ENCODE measurements around the gene C11orf68. TPM values are rescaled to one million over a fixed set of nuclear protein-coding genes. Genes with fewer than 3 reads are reported as not detected.

The C11orf68 gene
- total and polyA plus RNA-seq, 4 donors, result 17.9 to 38.8 (median 28.8) TPM

DNA sequence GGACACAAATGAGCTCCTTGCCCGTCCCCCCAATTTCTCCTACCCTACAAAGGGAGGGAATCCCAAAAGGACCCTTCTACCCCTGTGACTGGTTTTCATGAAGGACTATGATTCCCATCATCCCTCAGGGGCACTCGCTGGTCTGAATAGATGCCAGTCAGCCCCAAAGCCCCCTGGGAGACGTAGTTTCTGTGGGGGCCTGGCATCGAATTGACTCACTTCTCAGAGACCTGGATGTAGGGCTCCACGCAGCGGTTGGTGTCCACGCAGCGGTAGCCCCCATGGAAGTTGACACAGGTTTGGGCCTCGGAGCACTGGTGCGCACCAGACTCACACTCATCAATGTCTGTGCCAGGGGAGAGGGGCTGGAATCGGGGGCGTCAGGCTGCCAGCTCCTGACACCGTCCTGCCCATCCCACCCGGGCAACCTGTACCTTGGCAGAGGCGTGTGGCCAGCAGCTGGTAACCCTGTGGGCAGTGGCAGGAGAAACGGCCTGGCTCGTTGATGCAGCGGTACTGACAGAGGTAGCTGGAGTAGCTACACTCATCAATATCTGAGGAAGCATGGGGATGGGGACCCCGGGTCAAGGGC lies 50.7 kb downstream of the C11orf68 start:
- no peak for DNase-seq
- Histone ChIP-seq H3K27me3 (ENCODE audit: control insufficient read depth in 3 of 3, insufficient read depth in 3 of 3, low read length in 2 of 3) (no peaks in the 10 kb centered on the region), H3K27ac (ENCODE audit: low read depth in 1 of 2, low read length in 1 of 2) (no peak overlapping the region), H3K9ac (ENCODE audit: insufficient read depth in 1 of 2, low read length in 2 of 2) (no peak overlapping the region), H3K4me1 (ENCODE audit: control insufficient read depth in 5 of 5, insufficient read depth in 5 of 5, low read length in 5 of 5) (peaks cover 0 to 24% (median 9%) of the 10 kb centered on the region in 5 donors), H3K9me3 (ENCODE audit: control insufficient read depth in 4 of 4, insufficient read depth in 3 of 4, low read length in 3 of 4) (no peaks in the 10 kb centered on the region), H3K36me3 (ENCODE audit: control insufficient read depth in 4 of 4, insufficient read depth in 4 of 4, low read length in 4 of 4) (peaks cover 13 to 57% (median 34%) of the 10 kb centered on the region in 4 donors), H3K4me3 (no peak overlapping the region)
- WGBS, 2 donors, result 90 to 92% methylated on average over 19 of the region's 19 CpGs
- ATAC-seq (ENCODE audit: insufficient read depth, low FRiP score), result no peak
- TF ChIP-seq, protein P1, sequence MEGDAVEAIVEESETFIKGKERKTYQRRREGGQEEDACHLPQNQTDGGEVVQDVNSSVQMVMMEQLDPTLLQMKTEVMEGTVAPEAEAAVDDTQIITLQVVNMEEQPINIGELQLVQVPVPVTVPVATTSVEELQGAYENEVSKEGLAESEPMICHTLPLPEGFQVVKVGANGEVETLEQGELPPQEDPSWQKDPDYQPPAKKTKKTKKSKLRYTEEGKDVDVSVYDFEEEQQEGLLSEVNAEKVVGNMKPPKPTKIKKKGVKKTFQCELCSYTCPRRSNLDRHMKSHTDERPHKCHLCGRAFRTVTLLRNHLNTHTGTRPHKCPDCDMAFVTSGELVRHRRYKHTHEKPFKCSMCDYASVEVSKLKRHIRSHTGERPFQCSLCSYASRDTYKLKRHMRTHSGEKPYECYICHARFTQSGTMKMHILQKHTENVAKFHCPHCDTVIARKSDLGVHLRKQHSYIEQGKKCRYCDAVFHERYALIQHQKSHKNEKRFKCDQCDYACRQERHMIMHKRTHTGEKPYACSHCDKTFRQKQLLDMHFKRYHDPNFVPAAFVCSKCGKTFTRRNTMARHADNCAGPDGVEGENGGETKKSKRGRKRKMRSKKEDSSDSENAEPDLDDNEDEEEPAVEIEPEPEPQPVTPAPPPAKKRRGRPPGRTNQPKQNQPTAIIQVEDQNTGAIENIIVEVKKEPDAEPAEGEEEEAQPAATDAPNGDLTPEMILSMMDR (IDR thresholded peaks at IDR 0.05; ENCODE audit: control extremely low read depth, extremely low read depth), result no peak

DNA sequence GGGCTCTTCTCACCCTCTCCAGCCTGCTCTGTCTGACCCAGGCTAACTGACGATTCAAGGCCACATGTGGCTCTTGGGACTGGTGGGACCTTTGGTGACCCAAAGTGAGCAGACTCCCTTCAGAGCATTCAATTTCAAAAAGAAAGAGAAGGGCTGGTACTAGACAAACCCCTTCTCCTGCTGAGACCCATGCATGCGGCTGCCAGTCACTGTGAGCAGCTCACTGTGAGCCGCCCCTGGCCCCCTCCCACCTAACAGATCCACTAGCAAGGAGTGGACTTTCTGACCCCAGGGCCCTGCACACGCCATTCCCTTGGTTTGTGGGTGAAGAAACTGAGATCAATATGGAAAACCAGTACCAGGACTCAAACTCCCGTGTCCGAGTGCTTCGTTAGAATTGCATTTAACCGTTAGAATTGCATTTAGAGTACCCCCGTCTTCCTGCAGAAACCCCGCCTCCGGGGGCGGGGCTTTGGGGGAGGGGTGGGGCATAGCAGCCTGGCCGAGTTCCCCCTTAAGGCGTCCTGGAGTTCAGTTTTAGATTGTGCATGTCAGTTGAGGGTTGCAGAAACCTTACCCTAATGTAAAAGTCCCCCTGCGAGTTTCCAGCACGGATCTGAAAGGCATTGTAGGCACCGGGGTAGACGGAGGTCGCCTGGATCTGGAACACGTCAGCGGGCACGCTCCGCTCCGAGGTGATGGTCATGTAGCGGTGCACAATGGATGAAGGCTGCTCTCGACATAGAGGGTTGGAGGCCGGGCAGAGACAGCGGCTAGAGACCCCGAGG lies 51.4 kb downstream of the C11orf68 start:
- Histone ChIP-seq H3K27me3 (ENCODE audit: control insufficient read depth in 3 of 3, insufficient read depth in 3 of 3, low read length in 2 of 3) (no peaks in the 10 kb centered on the region), H3K9ac (ENCODE audit: insufficient read depth in 1 of 2, low read length in 2 of 2) (no peak overlapping the region), H3K9me3 (ENCODE audit: control insufficient read depth in 4 of 4, insufficient read depth in 3 of 4, low read length in 3 of 4) (no peaks in the 10 kb centered on the region), H3K27ac (ENCODE audit: low read depth in 1 of 2, low read length in 1 of 2) (no peak overlapping the region), H3K36me3 (ENCODE audit: control insufficient read depth in 4 of 4, insufficient read depth in 4 of 4, low read length in 4 of 4) (peaks cover 13 to 64% (median 40%) of the 10 kb centered on the region in 4 donors), H3K4me1 (ENCODE audit: control insufficient read depth in 5 of 5, insufficient read depth in 5 of 5, low read length in 5 of 5) (peaks cover 0 to 21% (median 9%) of the 10 kb centered on the region in 5 donors), H3K4me3 (no peak overlapping the region)
- ATAC-seq (ENCODE audit: insufficient read depth, low FRiP score) (no peak), DNase-seq (no peak)
- TF ChIP-seq, protein P1 (IDR thresholded peaks at IDR 0.05; ENCODE audit: control extremely low read depth, extremely low read depth), result no peak
- WGBS, 2 donors, result 54 to 67% methylated on average over 29 of the region's 29 CpGs

Other genes starting within 250 kb of the C11orf68 start
- 10 to 100 TPM; 45.3 to 88.6 TPM for gene KAT5, start 206.8 kb downstream of the C11orf68 start, total RNA-seq
- gene KAT5, start 206.8 kb downstream of the C11orf68 start, polyA plus RNA-seq, result 10 to 100 TPM; 70.0 to 95.3 TPM
- gene RNASEH2C, start 198.3 kb downstream of the C11orf68 start, total RNA-seq, result 10 to 100 TPM; 21.8 to 62.3 TPM
- 10 to 100 TPM; 88.5 to 97.7 TPM for gene RNASEH2C, start 198.3 kb downstream of the C11orf68 start, polyA plus RNA-seq
- gene AP5B1, start 138.1 kb downstream of the C11orf68 start, total RNA-seq, result 10 to 100 TPM in 1 of 2 donors, 1 to 10 TPM in 1; 8.6 to 35.5 TPM
- 10 to 100 TPM; 13.0 to 35.1 TPM for gene AP5B1, start 138.1 kb downstream of the C11orf68 start, polyA plus RNA-seq
- gene OVOL1, start 132.0 kb downstream of the C11orf68 start, total RNA-seq, result under 1 TPM; 0.17 to 0.77 TPM
- 1 to 10 TPM in 1 of 2 donors, under 1 TPM in 1; 0.96 to 1.4 TPM for gene OVOL1, start 132.0 kb downstream of the C11orf68 start, polyA plus RNA-seq
- gene SNX32, start 85.1 kb downstream of the C11orf68 start, total RNA-seq, result under 1 TPM; 0.52 to 0.77 TPM
- gene SNX32, start 85.1 kb downstream of the C11orf68 start, polyA plus RNA-seq, result under 1 TPM; 0.14 to 0.88 TPM
- gene CFL1, start 60.9 kb downstream of the C11orf68 start, total RNA-seq, result 100 to 1,000 TPM; 387 to 967 TPM
- 1,000 to 10,000 TPM in 1 of 2 donors, 100 to 1,000 TPM in 1; 493 to 1,282 TPM for gene CFL1, start 60.9 kb downstream of the C11orf68 start, polyA plus RNA-seq
- gene MUS81, start 58.6 kb downstream of the C11orf68 start, total RNA-seq, result 10 to 100 TPM; 35.0 to 61.4 TPM
- gene MUS81, start 58.6 kb downstream of the C11orf68 start, polyA plus RNA-seq, result 10 to 100 TPM; 46.2 to 62.2 TPM
- gene EFEMP2, start 46.3 kb downstream of the C11orf68 start, total RNA-seq, result 10 to 100 TPM; 62.8 to 67.0 TPM
- 10 to 100 TPM; 34.2 to 44.8 TPM for gene EFEMP2, start 46.3 kb downstream of the C11orf68 start, polyA plus RNA-seq
- 1 to 10 TPM; 3.1 to 4.6 TPM for gene CTSW, start 39.2 kb downstream of the C11orf68 start, total RNA-seq
- 1 to 10 TPM; 2.9 to 8.7 TPM for gene CTSW, start 39.2 kb downstream of the C11orf68 start, polyA plus RNA-seq
- 10 to 100 TPM; 49.8 to 74.6 TPM for gene FIBP, start 30.6 kb downstream of the C11orf68 start, total RNA-seq
- gene FIBP, start 30.6 kb downstream of the C11orf68 start, polyA plus RNA-seq, result 10 to 100 TPM; 47.1 to 77.2 TPM
- gene CCDC85B, start 28.4 kb downstream of the C11orf68 start, total RNA-seq, result 10 to 100 TPM; 20.7 to 55.4 TPM
- gene CCDC85B, start 28.4 kb downstream of the C11orf68 start, polyA plus RNA-seq, result 10 to 100 TPM; 52.5 to 63.4 TPM
- gene FOSL1, start 18.7 kb downstream of the C11orf68 start, total RNA-seq, result 10 to 100 TPM in 1 of 2 donors, under 1 TPM in 1; 0.43 to 11.4 TPM
- 10 to 100 TPM; 19.2 to 19.9 TPM for gene FOSL1, start 18.7 kb downstream of the C11orf68 start, polyA plus RNA-seq
- gene DRAP1, start 364 bp upstream of the C11orf68 start, total RNA-seq, result 10 to 100 TPM; 40.8 to 92.7 TPM
- 100 to 1,000 TPM in 1 of 2 donors, 10 to 100 TPM in 1; 99.4 to 140 TPM for gene DRAP1, start 364 bp upstream of the C11orf68 start, polyA plus RNA-seq
- under 1 TPM; 0.34 TPM for gene TSGA10IP, start 26.4 kb upstream of the C11orf68 start, total RNA-seq
- gene TSGA10IP, start 26.4 kb upstream of the C11orf68 start, polyA plus RNA-seq, result under 1 TPM; 0.07 to 0.20 TPM
- 10 to 100 TPM; 31.4 to 52.3 TPM for gene SART1, start 42.7 kb upstream of the C11orf68 start, total RNA-seq
- gene SART1, start 42.7 kb upstream of the C11orf68 start, polyA plus RNA-seq, result 100 to 1,000 TPM in 1 of 2 donors, 10 to 100 TPM in 1; 44.3 to 145 TPM
- gene EIF1AD, start 83.1 kb upstream of the C11orf68 start, total RNA-seq, result 10 to 100 TPM; 27.4 to 33.2 TPM
- 10 to 100 TPM; 22.0 to 29.9 TPM for gene EIF1AD, start 83.1 kb upstream of the C11orf68 start, polyA plus RNA-seq
- 100 to 1,000 TPM in 1 of 2 donors, 10 to 100 TPM in 1; 17.7 to 185 TPM for gene BANF1, start 83.4 kb upstream of the C11orf68 start, total RNA-seq
- 100 to 1,000 TPM; 132 to 315 TPM for gene BANF1, start 83.4 kb upstream of the C11orf68 start, polyA plus RNA-seq
- 10 to 100 TPM in 1 of 2 donors, 1 to 10 TPM in 1; 7.1 to 17.7 TPM for gene CST6, start 92.9 kb upstream of the C11orf68 start, total RNA-seq
- gene CST6, start 92.9 kb upstream of the C11orf68 start, polyA plus RNA-seq, result 10 to 100 TPM; 31.7 to 38.8 TPM
- 1 to 10 TPM in 1 of 2 donors, not detected in 1; 2.9 TPM for gene CATSPER1, start 107.4 kb upstream of the C11orf68 start, total RNA-seq
- gene CATSPER1, start 107.4 kb upstream of the C11orf68 start, polyA plus RNA-seq, result 1 to 10 TPM; 3.1 to 3.3 TPM
- not detected for gene GAL3ST3, start 130.1 kb upstream of the C11orf68 start, total RNA-seq
- not detected for gene GAL3ST3, start 130.1 kb upstream of the C11orf68 start, polyA plus RNA-seq
- 100 to 1,000 TPM; 130 to 187 TPM for gene SF3B2, start 133.3 kb upstream of the C11orf68 start, total RNA-seq
- 100 to 1,000 TPM in 1 of 2 donors, 10 to 100 TPM in 1; 78.0 to 139 TPM for gene SF3B2, start 133.3 kb upstream of the C11orf68 start, polyA plus RNA-seq
- 10 to 100 TPM; 42.8 to 48.8 TPM for gene PACS1, start 151.2 kb upstream of the C11orf68 start, total RNA-seq
- gene PACS1, start 151.2 kb upstream of the C11orf68 start, polyA plus RNA-seq, result 10 to 100 TPM; 22.2 to 26.6 TPM